Neuronal stem cell (in vitro differentiated cells): ENCODE measurements around the gene NRXN3.

Experiments
- DNase-seq: peaks from one replicate; pipeline ENCODE4 v3.0.0-alpha.2; 2013; ENCODE audit warnings: low spot score
- H2AFZ ChIP-seq: one replicate; pipeline ENCODE4 v1.6.1; 2013; ENCODE audit warnings: mild to moderate bottlenecking, low read length, inconsistent platforms
- H2AK5ac ChIP-seq: 2 replicates; pipeline ENCODE4 v1.6.1; 2013; ENCODE audit warnings: low read depth, mild to moderate bottlenecking, inconsistent platforms, low read length, moderate library complexity, mixed read lengths
- H2BK120ac ChIP-seq: 2 replicates; pipeline ENCODE4 v1.6.1; 2013; ENCODE audit warnings: low read depth, mild to moderate bottlenecking, inconsistent platforms, low read length, moderate library complexity, mixed read lengths
- H2BK12ac ChIP-seq: one replicate; pipeline ENCODE4 v1.6.1; 2013; ENCODE audit warnings: low read length, inconsistent platforms
- H2BK15ac ChIP-seq: 2 replicates; pipeline ENCODE4 v1.6.1; 2013; ENCODE audit warnings: mild to moderate bottlenecking, low read length, inconsistent platforms, mixed read lengths
- H2BK5ac ChIP-seq: one replicate; pipeline ENCODE4 v1.6.1; 2013; ENCODE audit warnings: inconsistent platforms, mild to moderate bottlenecking, low read length, moderate library complexity
- H3K14ac ChIP-seq: one replicate; pipeline ENCODE4 v1.6.1; 2013; ENCODE audit warnings: low read length, inconsistent platforms
- H3K18ac ChIP-seq: 2 replicates; pipeline ENCODE4 v1.6.1; 2013; ENCODE audit warnings: low read length, inconsistent platforms
- H3K23ac ChIP-seq: 2 replicates; pipeline ENCODE4 v1.6.1; 2013; ENCODE audit warnings: low read depth, mild to moderate bottlenecking, mixed read lengths, low read length, inconsistent platforms; ENCODE audit not compliant: poor library complexity
- H3K27ac ChIP-seq: replicated peaks from 3 replicates; pipeline ENCODE4 v1.5.1; 2013; ENCODE audit warnings: low read length, inconsistent platforms
- H3K27me3 ChIP-seq, 3 experiments: 2 replicates each; pipeline ENCODE4 v1.6.1; 2013; ENCODE audit warnings: low read length in 3 of 3, mild to moderate bottlenecking in 2 of 3, inconsistent platforms in 1 of 3, low read depth in 1 of 3, mixed read lengths in 1 of 3, moderate library complexity in 1 of 3; ENCODE audit not compliant: control insufficient read depth in 3 of 3, insufficient read depth in 3 of 3
- H3K36me3 ChIP-seq, 2 donors: replicated peaks in 1 of 2; 2 replicates each; pipeline ENCODE4 v1.6.1; 2013; ENCODE audit warnings: low read length in 2 of 2; ENCODE audit not compliant: control insufficient read depth in 2 of 2, insufficient read depth in 2 of 2
- H3K4ac ChIP-seq: 2 replicates; pipeline ENCODE4 v1.6.1; 2013; ENCODE audit warnings: inconsistent platforms, mild to moderate bottlenecking, low read length, moderate library complexity
- H3K4me1 ChIP-seq, 2 donors: 1 replicate in 1 of 2; 2 replicates in 1 of 2; pipeline ENCODE4 v1.6.1; 2013; ENCODE audit warnings: low read length in 2 of 2, low read depth in 1 of 2; ENCODE audit not compliant: control insufficient read depth in 2 of 2, insufficient read depth in 1 of 2
- H3K4me2 ChIP-seq: one replicate; pipeline ENCODE4 v1.6.1; 2013; ENCODE audit warnings: mild to moderate bottlenecking, low read length, inconsistent platforms; ENCODE audit not compliant: insufficient read depth, poor library complexity, severe bottlenecking
- H3K4me3 ChIP-seq, 2 donors: 2 replicates each; pipeline ENCODE4 v1.5.1; 2013; ENCODE audit warnings: low read length in 2 of 2, mild to moderate bottlenecking in 2 of 2, inconsistent platforms in 1 of 2, moderate library complexity in 1 of 2
- H3K79me1 ChIP-seq: one replicate; pipeline ENCODE4 v1.6.1; 2013; ENCODE audit warnings: low read depth, mild to moderate bottlenecking, inconsistent platforms, low read length, moderate library complexity
- H3K9ac ChIP-seq: one replicate; pipeline ENCODE4 v1.6.1; 2013; ENCODE audit warnings: mild to moderate bottlenecking, low read depth, low read length, inconsistent platforms; ENCODE audit not compliant: poor library complexity
- H3K9me3 ChIP-seq, 2 donors: replicated peaks in 1 of 2; 2 replicates each; pipeline versions ENCODE3 to v1.6.1; 2013; ENCODE audit warnings: low read length in 2 of 2, mild to moderate bottlenecking in 2 of 2, inconsistent platforms in 1 of 2, low read depth in 1 of 2, mixed read lengths in 1 of 2, moderate library complexity in 1 of 2; ENCODE audit not compliant: control insufficient read depth in 2 of 2, insufficient read depth in 1 of 2
- H4K8ac ChIP-seq: one replicate; pipeline ENCODE4 v1.6.1; 2013; ENCODE audit warnings: low read depth, mild to moderate bottlenecking, inconsistent platforms, low read length, moderate library complexity
- H4K91ac ChIP-seq: one replicate; pipeline ENCODE4 v1.6.1; 2013; ENCODE audit warnings: low read length, low read depth, mild to moderate bottlenecking, inconsistent platforms; ENCODE audit not compliant: poor library complexity
- WGBS, 2 donors: extraction: QIAGEN DNeasy Blood & Tissue Kit; methylation state at CpG; one replicate each; pipeline ENCODE4 v1.1.7; 2013; ENCODE audit warnings: missing lambda C conversion rate in 2 of 2, mixed read lengths in 1 of 2; ENCODE audit not compliant: insufficient read length in 2 of 2, insufficient replicate concordance in 1 of 2; ENCODE audit errors: extremely low coverage in 2 of 2; 5-methylcytosine and 5-hydroxymethylcytosine counted together

The NRXN3 gene

GRCh38 chr14:79199217-79199616 is 1029.0 kb downstream of the NRXN3 start:
- Histone ChIP-seq H3K18ac (no peak overlapping the region), H2BK120ac (no peak overlapping the region), H3K79me1 (no peaks in the 10 kb centered on the region), H3K4me3 (no peak overlapping the region), H3K9ac (no peak overlapping the region), H2BK12ac (no peak overlapping the region), H3K36me3 (no peaks in the 10 kb centered on the region), H3K9me3 (no peaks in the 10 kb centered on the region), H2BK5ac (no peak overlapping the region), H2AFZ (no peak overlapping the region), H3K4me2 (no peak overlapping the region), H3K4ac (no peak overlapping the region), H3K14ac (no peak overlapping the region), H2AK5ac (no peak overlapping the region), H3K4me1 (no peaks in the 10 kb centered on the region), H4K91ac (no peak overlapping the region), H2BK15ac (no peak overlapping the region), H3K27ac (no peak overlapping the region), H3K23ac (no peak overlapping the region), H4K8ac (no peak overlapping the region), H3K27me3 (no peaks in the 10 kb centered on the region)
- no CpG with 5 or more reads among the region's 4 CpGs for WGBS, 2 donors
- no peak for DNase-seq

- H4K8ac ChIP-seq = no peak overlapping the region
- no peak overlapping the region for H3K9ac ChIP-seq
- H2BK15ac ChIP-seq = no peak overlapping the region
These were observed 1031.5 kb downstream of the NRXN3 start for GRCh38 chr14:79201564-79202207.

GRCh38 chr14:79204591-79204990 is 1034.4 kb downstream of the NRXN3 start:
- Histone ChIP-seq H4K91ac (no peak overlapping the region), H3K79me1 (no peaks in the 10 kb centered on the region), H3K23ac (no peak overlapping the region), H3K14ac (no peak overlapping the region), H3K9ac (no peak overlapping the region), H2AK5ac (no peak overlapping the region), H2BK120ac (no peak overlapping the region), H2BK15ac (no peak overlapping the region), H3K18ac (no peak overlapping the region), H4K8ac (no peak overlapping the region), H3K27ac (no peak overlapping the region), H3K27me3 (no peaks in the 10 kb centered on the region), H3K9me3 (no peaks in the 10 kb centered on the region), H2AFZ (no peak overlapping the region), H3K36me3 (no peaks in the 10 kb centered on the region), H2BK5ac (no peak overlapping the region), H3K4ac (no peak overlapping the region), H3K4me2 (no peak overlapping the region), H2BK12ac (no peak overlapping the region), H3K4me3 (no peak overlapping the region), H3K4me1 (peaks cover 2 to 4% of the 10 kb centered on the region in 2 donors)
- DNase-seq = no peak

More at GRCh38 chr14:79201564-79202207, 1031.5 kb downstream of the NRXN3 start:
- Histone ChIP-seq H2AFZ (no peak overlapping the region), H2BK5ac (no peak overlapping the region), H3K4ac (no peak overlapping the region), H2BK12ac (no peak overlapping the region), H2BK120ac (no peak overlapping the region), H3K4me1 (no peaks in the 10 kb centered on the region), H3K4me3 (no peak overlapping the region), H4K91ac (no peak overlapping the region), H3K27me3 (no peaks in the 10 kb centered on the region), H3K4me2 (no peak overlapping the region), H3K23ac (no peak overlapping the region), H3K36me3 (no peaks in the 10 kb centered on the region), H2AK5ac (no peak overlapping the region), H3K27ac (no peak overlapping the region), H3K18ac (no peak overlapping the region), H3K14ac (no peak overlapping the region), H3K9me3 (no peaks in the 10 kb centered on the region), H3K79me1 (no peaks in the 10 kb centered on the region)
- WGBS, 2 donors = 100% methylated on average over 1 of the region's 3 CpGs; no CpG with 5 or more reads in 1 of the 2 donors
- no peak for DNase-seq

- Histone ChIP-seq H2BK12ac (no peak overlapping the region), H3K4me2 (no peak overlapping the region), H3K4me3 (no peak overlapping the region), H2BK5ac (no peak overlapping the region), H3K27ac (no peak overlapping the region), H3K79me1 (no peaks in the 10 kb centered on the region), H2BK120ac (no peak overlapping the region), H4K91ac (no peak overlapping the region), H3K23ac (no peak overlapping the region), H3K4me1 (peaks cover 4 to 8% of the 10 kb centered on the region in 2 donors), H3K9me3 (no peaks in the 10 kb centered on the region), H3K9ac (no peak overlapping the region), H2BK15ac (no peak overlapping the region), H3K4ac (no peak overlapping the region), H3K14ac (no peak overlapping the region), H4K8ac (no peak overlapping the region), H3K27me3 (no peaks in the 10 kb centered on the region), H3K18ac (no peak overlapping the region), H2AK5ac (no peak overlapping the region), H3K36me3 (no peaks in the 10 kb centered on the region), H2AFZ (no peak overlapping the region)
- WGBS, 2 donors = no CpG with 5 or more reads among the region's 2 CpGs
- no peak for DNase-seq
These were observed 1039.2 kb downstream of the NRXN3 start for GRCh38 chr14:79209418-79209817.
